DOHH2 (cell line): ENCODE results near the gene HSPBP1.

Source experiments
- EZH2phosphoT487 ChIP-seq: fragments of 200-600 bp; sonication (generic); IDR thresholded peaks from 2 replicates; pipeline ENCODE4 v1.6.1; 2017; ENCODE audit warnings: borderline replicate concordance, mild to moderate bottlenecking, antibody characterized with exemption, low read length, moderate library complexity, mixed read lengths
- TF ChIP-seq, protein P1 (sequence below): fragments of 200-600 bp; sonication (generic); IDR thresholded peaks from one replicate; pipeline ENCODE4 v1.5.1; 2014; ENCODE audit warnings: antibody characterized with exemption, mild to moderate bottlenecking, low read depth, low read length; ENCODE audit not compliant: poor library complexity, severe bottlenecking

DNA sequence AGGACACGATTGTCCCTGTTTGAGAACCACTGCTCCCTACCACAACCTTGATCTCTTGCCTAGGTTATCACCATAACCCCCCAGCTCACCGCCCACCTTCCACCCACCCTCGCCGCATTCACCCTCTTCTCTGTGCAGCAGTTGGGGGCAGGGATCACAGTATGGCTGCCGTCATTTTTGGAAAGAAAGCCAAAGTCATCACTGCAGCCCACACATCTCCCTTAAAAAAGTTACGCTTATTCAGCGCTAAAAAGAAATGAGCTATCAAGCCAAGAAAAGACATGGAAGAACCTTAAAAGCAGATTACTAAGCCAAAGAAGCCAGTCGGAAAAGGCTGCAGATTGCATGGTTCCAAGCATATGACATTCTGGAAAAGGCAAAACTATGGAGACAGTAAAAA is 10.6 kb downstream of the HSPBP1 start:
- TF ChIP-seq, protein P1, sequence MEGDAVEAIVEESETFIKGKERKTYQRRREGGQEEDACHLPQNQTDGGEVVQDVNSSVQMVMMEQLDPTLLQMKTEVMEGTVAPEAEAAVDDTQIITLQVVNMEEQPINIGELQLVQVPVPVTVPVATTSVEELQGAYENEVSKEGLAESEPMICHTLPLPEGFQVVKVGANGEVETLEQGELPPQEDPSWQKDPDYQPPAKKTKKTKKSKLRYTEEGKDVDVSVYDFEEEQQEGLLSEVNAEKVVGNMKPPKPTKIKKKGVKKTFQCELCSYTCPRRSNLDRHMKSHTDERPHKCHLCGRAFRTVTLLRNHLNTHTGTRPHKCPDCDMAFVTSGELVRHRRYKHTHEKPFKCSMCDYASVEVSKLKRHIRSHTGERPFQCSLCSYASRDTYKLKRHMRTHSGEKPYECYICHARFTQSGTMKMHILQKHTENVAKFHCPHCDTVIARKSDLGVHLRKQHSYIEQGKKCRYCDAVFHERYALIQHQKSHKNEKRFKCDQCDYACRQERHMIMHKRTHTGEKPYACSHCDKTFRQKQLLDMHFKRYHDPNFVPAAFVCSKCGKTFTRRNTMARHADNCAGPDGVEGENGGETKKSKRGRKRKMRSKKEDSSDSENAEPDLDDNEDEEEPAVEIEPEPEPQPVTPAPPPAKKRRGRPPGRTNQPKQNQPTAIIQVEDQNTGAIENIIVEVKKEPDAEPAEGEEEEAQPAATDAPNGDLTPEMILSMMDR = no peak
- TF ChIP-seq EZH2phosphoT487 = no peak
